NB4 (cell line): ENCODE measurements around the gene RASSF7.

ENCODE experiments used
- DNase-seq: peaks from one replicate; pipeline ENCODE4 v3.0.0; 2010; ENCODE audit warnings: low read depth
- H3K4me3 ChIP-seq: one replicate; pipeline ENCODE4 v1.5.1; 2011; ENCODE audit warnings: mild to moderate bottlenecking, low read depth, low read length, moderate library complexity
- CTCF ChIP-seq: IDR thresholded peaks from one replicate; pipeline ENCODE4 v1.5.1; 2012; ENCODE audit warnings: low read depth, low read length
- MAX ChIP-seq: IDR thresholded peaks from 2 replicates; pipeline ENCODE4 v1.6.1; 2011; ENCODE audit warnings: low read depth, low read length
- MYC ChIP-seq: IDR thresholded peaks from 2 replicates; pipeline ENCODE4 v1.6.1; 2011; ENCODE audit warnings: low read depth, low read length
- POLR2A ChIP-seq: IDR thresholded peaks from 2 replicates; pipeline ENCODE4 v1.6.1; 2011; ENCODE audit warnings: mild to moderate bottlenecking; ENCODE audit not compliant: insufficient read length; ENCODE audit errors: extremely low read depth

Gene RASSF7

GRCh38 chr11:554428-555226, 6.1 kb upstream of the RASSF7 start:
- DNase-seq: peak; percentile 74
- no peak overlapping the region for H3K4me3 ChIP-seq
- peak; percentile 46 for TF ChIP-seq MAX
- peak; percentile 42 for TF ChIP-seq CTCF
- no peak for TF ChIP-seq POLR2A
- TF ChIP-seq MYC: peak; percentile 45; the same call in 1 of the 2 replicates

GRCh38 chr11:555227-555779, 5.5 kb upstream of the RASSF7 start:
- TF ChIP-seq MYC (no peak), MAX (no peak), POLR2A (no peak), CTCF (no peak)
- no peak overlapping the region for H3K4me3 ChIP-seq
- DNase-seq: no peak

GRCh38 chr11:555780-556661, 4.7 kb upstream of the RASSF7 start:
- TF ChIP-seq MAX (no peak), MYC (no peak), POLR2A (no peak), CTCF (no peak)
- no peak for DNase-seq
- no peak overlapping the region for H3K4me3 ChIP-seq

GRCh38 chr11:556662-557256, 4.0 kb upstream of the RASSF7 start:
- DNase-seq: no peak

More at GRCh38 chr11:556662-557256, 4.0 kb upstream of the RASSF7 start:
- no peak for TF ChIP-seq MYC
- TF ChIP-seq MAX: no peak
- TF ChIP-seq CTCF: no peak
- TF ChIP-seq POLR2A: no peak
- no peak overlapping the region for H3K4me3 ChIP-seq
